Activated CD4-positive, alpha-beta T cell treated with anti-CD3 and anti-CD28 coated beads, Interleukin-2, amount 50 U/mL, for 1 hour (primary cell): ENCODE measurements around the gene CFH.
"Not testable (repeated sequence)": the region's sequence is repeated elsewhere in the genome, so short reads cannot be mapped to it uniquely, and the experiment has no call there.

Experiments
- DNase-seq: peaks from one replicate; pipeline ENCODE4 v3.0.0-alpha.2; 2020

CFH gene

DNA sequence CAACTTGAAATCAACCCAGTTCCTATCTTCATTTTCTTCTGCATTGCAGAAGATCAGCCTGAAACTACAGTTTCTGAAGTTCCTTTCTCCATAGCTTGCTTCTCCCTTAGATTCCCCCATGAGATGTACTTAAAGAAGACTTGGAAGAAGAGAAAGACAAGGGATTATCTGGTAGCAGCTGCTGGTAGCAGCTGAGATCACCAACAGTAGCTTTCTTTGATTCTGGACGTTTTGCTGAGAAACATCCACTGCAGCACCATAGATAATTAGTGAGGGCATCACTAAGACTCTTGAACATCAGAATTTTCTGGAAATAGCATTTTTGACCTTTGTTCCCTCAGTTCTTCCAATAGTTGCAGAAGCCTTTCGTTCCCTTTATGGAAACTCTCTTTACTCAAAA lies 122.3 kb downstream of the CFH start:
- no peak for DNase-seq

DNA sequence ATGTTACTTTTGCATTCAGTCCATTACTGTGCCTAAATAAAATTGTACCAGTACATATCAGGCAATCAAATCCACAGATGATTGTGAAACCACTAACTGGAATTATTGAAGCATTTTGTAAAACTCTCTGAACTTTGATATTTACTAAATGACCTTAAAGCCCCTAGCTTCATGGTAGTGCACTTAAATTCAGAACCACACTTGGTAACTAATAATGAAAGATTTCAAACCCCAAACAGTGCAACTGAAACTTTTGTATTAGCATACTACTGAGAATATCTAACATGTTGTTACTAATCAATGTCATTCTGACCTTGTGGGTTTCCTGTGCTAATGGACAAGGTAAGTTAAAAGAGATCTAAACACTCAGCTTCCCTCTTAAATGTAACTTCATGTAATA lies 122.8 kb downstream of the CFH start, which contains the start of gene CFHR3:
TSS of gene CFHR3 (plus strand) at position 238 of the 400 bp plus-strand sequence. CDS start at position 285, 47 bp downstream.
- DNase-seq, result no peak

DNA sequence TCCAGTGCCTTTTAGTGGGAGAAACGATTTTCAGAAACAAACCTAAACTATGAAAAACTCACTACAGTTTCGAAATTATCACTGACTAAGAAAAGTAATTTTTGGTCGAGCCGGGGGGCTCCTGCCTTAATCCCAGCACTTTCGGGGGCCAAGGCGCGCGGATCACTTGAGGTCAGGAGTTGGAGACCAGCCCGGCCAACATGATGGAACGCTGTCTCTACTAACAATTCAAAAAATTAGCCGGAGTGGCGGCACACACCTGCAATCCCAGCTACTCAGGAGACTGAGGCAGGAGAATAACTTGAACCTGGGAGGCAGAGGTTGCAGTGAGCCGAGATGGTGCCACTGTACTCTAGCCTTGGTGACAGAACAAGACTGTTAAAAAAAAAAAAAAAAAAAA lies 125.8 kb downstream of the CFH start:
- DNase-seq, result no peak

DNA sequence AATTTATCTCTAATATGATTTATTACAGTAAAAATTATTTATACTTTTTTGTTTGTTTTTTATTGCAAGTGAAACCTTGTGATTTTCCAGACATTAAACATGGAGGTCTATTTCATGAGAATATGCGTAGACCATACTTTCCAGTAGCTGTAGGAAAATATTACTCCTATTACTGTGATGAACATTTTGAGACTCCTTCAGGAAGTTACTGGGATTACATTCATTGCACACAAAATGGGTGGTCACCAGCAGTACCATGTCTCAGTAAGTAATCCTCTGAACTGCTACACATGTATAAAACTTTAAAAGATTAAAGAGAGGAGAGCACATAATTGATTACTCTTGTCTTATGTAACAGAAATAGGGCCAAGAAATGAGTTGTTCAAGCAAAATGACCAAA lies 127.2 kb downstream of the CFH start:
- no peak for DNase-seq

DNA sequence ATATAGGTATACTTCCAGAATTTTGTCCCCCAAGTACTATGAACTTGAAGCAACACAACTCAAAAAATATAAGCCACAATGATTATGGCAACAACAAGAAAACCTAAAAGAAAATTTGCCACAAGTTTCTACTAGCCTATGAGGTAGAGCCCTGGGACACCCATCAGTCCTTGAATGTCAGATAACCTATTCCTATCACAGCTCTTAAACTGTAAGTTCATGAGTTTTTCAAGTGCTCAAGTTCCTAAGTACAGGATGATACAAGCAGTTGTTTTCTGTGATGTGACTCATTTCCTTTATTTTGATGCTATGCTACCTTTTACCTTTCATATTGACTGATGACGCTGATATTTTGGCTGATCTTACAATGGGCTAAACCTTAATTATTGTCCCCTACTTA lies 139.4 kb downstream of the CFH start:
- not testable (repeated sequence) for DNase-seq

DNA sequence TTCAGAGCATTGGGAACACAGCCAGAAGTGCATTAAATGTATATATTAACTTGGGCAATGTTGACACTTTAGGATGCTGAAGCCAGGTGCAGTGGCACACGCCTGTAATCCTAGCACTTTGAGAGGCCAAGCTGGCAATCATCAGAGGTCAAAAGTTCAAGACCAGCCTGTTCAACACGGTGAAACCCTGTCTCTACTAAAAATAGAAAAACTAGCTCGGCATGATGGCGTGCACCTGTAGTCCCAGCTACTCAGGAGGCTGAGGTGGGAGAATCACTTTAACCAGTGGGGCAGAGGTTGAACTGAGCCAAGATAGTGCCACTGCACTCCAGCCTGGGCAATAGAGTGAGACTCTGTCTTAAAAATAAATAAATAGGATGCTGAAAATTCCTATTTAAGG lies 142.3 kb downstream of the CFH start:
- not testable (repeated sequence) for DNase-seq
